Measurements from ENCODE around the gene OR1F1.
A peak's percentile ranks its signal among the peaks of the same experiment; 100 is the strongest.
"Not testable (repeated sequence)": the region's sequence is repeated elsewhere in the genome, so short reads cannot be mapped to it uniquely, and the experiment has no call there.

The OR1F1 gene

DNA sequence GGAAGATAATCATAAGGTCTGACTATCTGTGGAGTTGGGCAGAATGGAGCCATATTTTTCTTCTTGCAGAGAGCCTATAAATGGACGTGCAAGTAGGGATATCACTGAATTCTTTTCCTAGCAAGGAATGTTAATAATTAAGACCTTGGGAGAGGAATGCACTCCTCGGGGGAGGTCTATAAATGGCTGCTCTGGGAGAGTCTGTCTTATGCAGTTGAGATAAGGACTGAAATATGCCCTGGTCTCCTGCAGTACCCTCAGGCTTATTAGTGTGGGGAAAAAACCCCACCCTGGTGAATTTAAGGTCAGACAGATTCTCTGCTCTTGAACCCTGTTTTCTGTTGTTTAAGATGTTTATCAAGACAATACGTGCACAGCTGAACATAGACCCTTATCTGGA lies 17.9 kb downstream of the OR1F1 start:
- not testable (repeated sequence) for DNase-seq

GRCh38 chr16:3207086-3207953 lies 19.3 kb downstream of the OR1F1 start:
- DNase-seq: no peak

- no peak for DNase-seq
Observed at GRCh38 chr16:3212006-3212405, 24.0 kb downstream of the OR1F1 start.

- no peak for DNase-seq
Observed at GRCh38 chr16:3212567-3212966, 24.6 kb downstream of the OR1F1 start.

GRCh38 chr16:3214904-3215600 lies 27.0 kb downstream of the OR1F1 start:
- DNase-seq: no peak

- DNase-seq: no peak
Observed at GRCh38 chr16:3215601-3216262, 27.7 kb downstream of the OR1F1 start.

- DNase-seq: no peak
Observed at GRCh38 chr16:3216263-3216640, 28.2 kb downstream of the OR1F1 start.

GRCh38 chr16:3220839-3221238 lies 32.8 kb downstream of the OR1F1 start:
- no peak for DNase-seq

- DNase-seq: no peak
Observed at GRCh38 chr16:3223913-3224515, 36.0 kb downstream of the OR1F1 start.

DNA sequence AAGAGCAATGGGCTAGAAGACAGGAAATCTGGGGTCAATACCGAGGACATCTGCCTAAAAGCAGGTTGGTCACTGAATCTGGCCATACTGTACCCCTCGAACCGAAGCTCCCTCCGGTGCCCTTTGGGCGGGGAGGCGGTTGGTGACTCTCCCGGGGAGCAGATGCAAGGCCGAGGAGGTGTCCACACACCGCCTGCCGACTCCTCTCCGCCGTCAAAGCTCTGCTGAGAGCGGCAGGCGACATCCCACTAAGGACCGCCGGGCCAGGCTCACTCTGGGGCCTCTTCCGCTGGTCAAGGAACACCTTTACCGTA lies 46.5 kb downstream of the OR1F1 start:
- no peak for DNase-seq

DNA sequence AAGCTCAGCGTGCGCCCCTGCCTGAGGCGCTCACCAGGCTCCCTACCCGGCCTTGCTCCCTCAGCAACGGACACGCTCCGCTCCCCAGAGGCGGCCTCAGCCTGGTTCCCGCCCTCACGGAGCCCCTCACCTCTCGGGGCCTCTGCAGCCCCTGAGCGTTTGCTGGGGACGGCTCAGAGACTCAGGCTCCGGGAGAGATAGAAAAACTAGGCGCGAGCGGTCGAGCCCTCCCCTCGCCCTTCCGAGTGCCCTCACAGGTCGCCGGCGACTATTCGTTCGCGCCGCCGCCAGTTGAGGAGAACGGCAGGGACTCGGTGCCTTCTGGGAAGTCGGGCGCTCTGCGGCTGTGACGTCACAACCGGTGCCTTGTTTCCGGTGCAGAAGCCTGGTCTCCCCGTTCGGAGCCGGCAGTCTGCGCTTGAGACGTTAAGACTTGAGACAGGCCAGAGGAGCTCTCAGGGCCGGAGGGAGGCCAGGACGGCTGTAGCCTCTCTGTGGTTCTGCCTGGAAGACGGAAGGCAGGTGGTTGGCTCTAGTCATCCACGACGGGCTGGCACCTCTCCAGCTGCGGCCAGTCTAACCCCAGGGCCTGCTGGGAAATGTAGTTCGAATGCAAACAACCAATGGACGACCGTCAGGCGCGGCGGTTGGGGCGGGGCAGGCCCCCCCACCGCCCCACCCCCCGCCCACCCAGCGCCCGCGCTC lies 47.0 kb downstream of the OR1F1 start, which contains the start of gene ZNF200:
ZNF200 (minus strand) TSS at position 302 of the 705 bp plus-strand sequence. CDS start 1,403 bp downstream, outside the sequence.
- peak; percentile 90 for DNase-seq

GRCh38 chr16:3235856-3236669 lies 48.1 kb downstream of the OR1F1 start:
- DNase-seq: no peak

GRCh38 chr16:3241761-3242160 lies 53.8 kb downstream of the OR1F1 start:
- no peak for DNase-seq

- no peak for DNase-seq
Observed at GRCh38 chr16:3242709-3243108, 54.7 kb downstream of the OR1F1 start.

DNA sequence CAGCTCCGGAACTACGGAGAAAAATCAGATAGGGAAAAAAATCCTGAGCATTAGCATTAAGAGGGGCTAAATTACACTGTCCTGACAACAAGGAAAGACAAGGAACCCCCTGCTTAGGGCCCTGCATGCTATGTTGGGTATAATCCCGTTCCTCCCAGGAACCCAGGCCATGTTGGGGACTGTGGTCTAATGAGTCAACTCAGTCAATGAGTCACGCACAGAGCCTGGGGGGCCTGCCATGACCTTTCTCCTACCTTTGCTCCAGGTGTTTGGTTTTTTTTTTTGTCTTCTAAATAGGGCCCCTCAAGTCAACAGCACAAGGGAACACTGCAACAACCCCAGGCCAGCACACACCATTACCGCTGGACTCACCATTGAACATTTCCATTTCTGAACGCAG lies 55.9 kb downstream of the OR1F1 start:
- DNase-seq: no peak

DNA sequence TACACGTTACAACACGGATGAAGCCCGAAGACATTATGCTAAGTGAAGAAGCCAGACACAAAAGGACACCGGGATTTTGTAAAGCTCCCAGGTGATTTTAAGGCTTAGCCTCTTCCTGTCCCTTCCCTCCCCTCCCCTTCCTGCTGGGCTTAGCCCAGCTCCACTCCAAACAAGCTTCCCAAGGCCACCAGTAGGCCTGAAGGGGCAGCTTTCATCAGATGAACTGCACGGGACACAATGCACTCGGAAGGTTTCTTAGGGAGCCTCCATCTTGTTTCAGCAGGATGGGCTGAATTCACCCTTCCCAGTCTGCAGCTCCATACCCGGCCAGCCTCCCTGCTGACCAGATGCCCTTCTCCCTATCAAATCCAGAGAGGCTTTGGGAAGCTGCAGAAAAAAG lies 58.0 kb downstream of the OR1F1 start:
- no peak for DNase-seq

GRCh38 chr16:3246876-3247275 lies 58.9 kb downstream of the OR1F1 start:
- DNase-seq: no peak

- DNase-seq: no peak
Observed at GRCh38 chr16:3248596-3248995, 60.6 kb downstream of the OR1F1 start.

- no peak for DNase-seq
Observed at GRCh38 chr16:3249020-3249419, 61.0 kb downstream of the OR1F1 start.

DNA sequence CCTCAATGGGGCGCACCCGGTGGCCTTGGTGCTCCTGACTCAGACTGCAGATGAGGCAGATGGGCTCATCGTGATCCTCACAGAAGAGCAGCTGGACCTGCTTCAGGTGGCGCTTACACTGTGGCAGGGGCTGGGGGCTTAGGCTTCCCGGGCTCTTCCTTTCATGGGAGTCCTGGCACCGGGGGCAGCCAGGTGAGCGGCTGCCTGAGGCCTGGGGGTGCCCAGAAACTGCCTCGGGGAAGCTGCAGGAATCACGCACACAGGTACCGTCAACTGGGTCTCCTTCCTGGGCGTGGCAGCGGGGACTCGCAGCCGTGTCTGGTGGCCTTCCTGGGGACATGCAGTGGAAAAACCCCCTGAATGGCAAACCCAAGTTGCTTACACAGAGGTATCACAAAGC lies 61.4 kb downstream of the OR1F1 start:
- DNase-seq: no peak

GRCh38 chr16:3252967-3253366 lies 65.0 kb downstream of the OR1F1 start:
- DNase-seq: no peak

DNA sequence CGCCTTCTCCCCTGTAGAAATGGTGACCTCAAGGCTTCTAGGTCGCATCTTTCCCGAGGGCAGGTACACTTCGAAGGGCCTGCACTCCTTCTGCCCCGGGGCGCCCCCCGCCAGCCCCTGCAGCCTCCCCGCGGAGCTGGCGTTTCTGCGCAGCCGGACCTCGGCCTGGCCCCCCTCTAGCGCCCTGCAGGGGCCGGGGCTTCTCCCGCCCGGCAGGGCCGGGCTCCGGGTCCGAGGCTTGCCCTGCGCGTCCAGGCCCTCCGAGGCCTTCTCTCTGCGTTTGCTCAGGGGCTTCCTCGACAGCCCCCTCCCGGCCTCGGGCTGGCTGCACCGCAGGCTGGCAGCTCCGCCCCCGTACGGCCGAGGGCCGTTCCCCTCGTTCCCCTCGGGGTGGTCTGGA lies 66.3 kb downstream of the OR1F1 start:
- DNase-seq: no peak
